Mesothelial cell of epicardium (in vitro differentiated cells): Measurements from ENCODE around the gene TMEM182. TPM values are rescaled to one million over a fixed set of nuclear protein-coding genes. Genes with fewer than 3 reads are reported as not detected.

Source experiments
- DNase-seq, 2 experiments: peaks; one replicate each; pipeline ENCODE4 v3.0.0; 2021; ENCODE audit warnings: low spot score in 2 of 2; ENCODE audit not compliant: unreplicated experiment in 2 of 2
- H3K27ac Mint-ChIP-seq: 2 replicates; pipeline ENCODE4 v1.8.0; 2021; ENCODE audit warnings: mixed read lengths
- H3K27me3 Mint-ChIP-seq: 2 replicates; pipeline ENCODE4 v1.8.0; 2021; ENCODE audit warnings: low read depth, mixed read lengths
- H3K36me3 Mint-ChIP-seq: 2 replicates; pipeline ENCODE4 v1.8.0; 2021; ENCODE audit warnings: mixed read lengths
- H3K4me1 Mint-ChIP-seq: 2 replicates; pipeline ENCODE4 v1.8.0; 2021; ENCODE audit warnings: mixed read lengths
- H3K4me3 Mint-ChIP-seq: 2 replicates; pipeline ENCODE4 v1.8.0; 2021; ENCODE audit warnings: mild to moderate bottlenecking, moderate library complexity, mixed read lengths
- H3K9me3 Mint-ChIP-seq: 2 replicates; pipeline ENCODE4 v1.8.0; 2021; ENCODE audit warnings: mixed read lengths
- total RNA-seq: library from RNA; stranded (reverse); gene quantifications from 3 replicates; pipeline ENCODE4 v1.2.1, GENCODE V29; 2021
- TF ChIP-seq, protein P1 (sequence below): fragments of 200-600 bp; sonication (generic); IDR thresholded peaks from one replicate; pipeline ENCODE4 v1.5.0; 2021; ENCODE audit warnings: antibody characterized with exemption; ENCODE audit not compliant: unreplicated experiment

Gene TMEM182
- total RNA-seq, 1 donor from 2014 or later: 8.0 TPM

DNA sequence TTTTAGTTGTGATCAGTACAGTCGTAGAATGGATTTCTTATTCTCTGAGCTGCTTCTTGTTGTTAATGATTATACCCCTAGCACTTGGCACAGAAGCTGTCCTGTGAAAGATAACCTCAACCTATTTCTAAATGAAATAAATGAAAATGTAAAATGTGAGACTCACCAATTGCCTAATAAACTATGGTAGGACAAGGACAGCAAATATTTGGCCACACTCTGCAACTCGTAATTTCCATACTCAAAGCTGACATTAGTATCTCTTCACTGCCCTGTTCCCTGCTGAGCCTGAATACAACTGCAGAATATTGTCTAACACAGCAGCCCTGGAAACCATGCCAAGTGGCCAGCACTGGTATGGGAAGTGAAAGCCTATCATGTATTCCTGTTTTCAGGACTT, 34.5 kb downstream of the TMEM182 start:
- peaks cover 8% of the 10 kb centered on the region for H3K4me1 Mint-ChIP-seq
- DNase-seq: no peak
- no peak overlapping the region for H3K4me3 Mint-ChIP-seq
- TF ChIP-seq, protein P1, sequence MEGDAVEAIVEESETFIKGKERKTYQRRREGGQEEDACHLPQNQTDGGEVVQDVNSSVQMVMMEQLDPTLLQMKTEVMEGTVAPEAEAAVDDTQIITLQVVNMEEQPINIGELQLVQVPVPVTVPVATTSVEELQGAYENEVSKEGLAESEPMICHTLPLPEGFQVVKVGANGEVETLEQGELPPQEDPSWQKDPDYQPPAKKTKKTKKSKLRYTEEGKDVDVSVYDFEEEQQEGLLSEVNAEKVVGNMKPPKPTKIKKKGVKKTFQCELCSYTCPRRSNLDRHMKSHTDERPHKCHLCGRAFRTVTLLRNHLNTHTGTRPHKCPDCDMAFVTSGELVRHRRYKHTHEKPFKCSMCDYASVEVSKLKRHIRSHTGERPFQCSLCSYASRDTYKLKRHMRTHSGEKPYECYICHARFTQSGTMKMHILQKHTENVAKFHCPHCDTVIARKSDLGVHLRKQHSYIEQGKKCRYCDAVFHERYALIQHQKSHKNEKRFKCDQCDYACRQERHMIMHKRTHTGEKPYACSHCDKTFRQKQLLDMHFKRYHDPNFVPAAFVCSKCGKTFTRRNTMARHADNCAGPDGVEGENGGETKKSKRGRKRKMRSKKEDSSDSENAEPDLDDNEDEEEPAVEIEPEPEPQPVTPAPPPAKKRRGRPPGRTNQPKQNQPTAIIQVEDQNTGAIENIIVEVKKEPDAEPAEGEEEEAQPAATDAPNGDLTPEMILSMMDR: no peak
- H3K36me3 Mint-ChIP-seq: peaks cover 41% of the 10 kb centered on the region
- no peaks in the 10 kb centered on the region for H3K27me3 Mint-ChIP-seq
- H3K9me3 Mint-ChIP-seq: peaks cover 31% of the 10 kb centered on the region
- H3K27ac Mint-ChIP-seq: no peak overlapping the region

DNA sequence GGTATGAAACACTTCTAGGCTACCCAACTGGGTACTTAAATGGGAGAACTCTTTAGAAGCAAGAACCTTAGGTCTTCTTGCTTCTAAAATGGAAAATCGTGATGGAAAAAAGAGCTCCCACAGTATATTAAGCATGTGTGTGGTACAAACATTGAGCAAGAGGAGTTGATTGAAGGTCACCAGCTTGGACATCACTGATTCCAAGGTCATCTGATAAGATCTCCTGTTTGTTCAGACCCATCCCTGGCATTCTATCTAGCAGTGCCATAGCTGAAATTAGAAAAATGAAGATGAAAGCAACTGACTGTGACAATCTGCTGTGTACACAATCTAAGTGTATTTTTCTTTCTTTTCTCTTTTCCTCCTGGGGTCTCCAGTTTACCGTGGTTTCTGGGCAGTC, 35.7 kb downstream of the TMEM182 start:
- Mint-ChIP-seq H3K27me3 (no peaks in the 10 kb centered on the region), H3K36me3 (peaks cover 51% of the 10 kb centered on the region), H3K9me3 (peaks cover 39% of the 10 kb centered on the region), H3K4me3 (no peak overlapping the region), H3K4me1 (peaks cover 6% of the 10 kb centered on the region), H3K27ac (no peak overlapping the region)
- no peak for DNase-seq
- TF ChIP-seq, protein P1: no peak

DNA sequence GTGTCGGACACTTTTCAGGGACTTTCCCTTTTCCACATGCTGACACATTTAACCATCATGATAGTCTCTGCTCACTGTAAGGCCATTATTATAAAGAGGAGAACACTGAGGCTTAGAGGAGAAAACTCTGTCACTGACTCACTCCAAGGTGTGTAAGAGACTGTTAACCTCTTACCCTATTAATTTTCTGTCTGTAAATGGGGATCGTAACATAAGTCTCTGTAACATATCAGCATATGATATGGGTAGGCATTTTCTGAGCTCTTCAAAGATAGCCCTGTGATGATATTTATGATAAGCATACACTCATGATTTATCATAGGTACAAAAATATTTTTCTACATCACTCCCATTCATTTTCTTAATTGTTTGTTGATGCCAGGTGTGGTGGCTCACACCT, 36.4 kb downstream of the TMEM182 start:
- Mint-ChIP-seq H3K27me3 (no peaks in the 10 kb centered on the region), H3K4me3 (no peak overlapping the region), H3K9me3 (peaks cover 44% of the 10 kb centered on the region), H3K4me1 (peaks cover 4% of the 10 kb centered on the region), H3K36me3 (peaks cover 56% of the 10 kb centered on the region), H3K27ac (no peak overlapping the region)
- no peak for DNase-seq
- TF ChIP-seq, protein P1: no peak

DNA sequence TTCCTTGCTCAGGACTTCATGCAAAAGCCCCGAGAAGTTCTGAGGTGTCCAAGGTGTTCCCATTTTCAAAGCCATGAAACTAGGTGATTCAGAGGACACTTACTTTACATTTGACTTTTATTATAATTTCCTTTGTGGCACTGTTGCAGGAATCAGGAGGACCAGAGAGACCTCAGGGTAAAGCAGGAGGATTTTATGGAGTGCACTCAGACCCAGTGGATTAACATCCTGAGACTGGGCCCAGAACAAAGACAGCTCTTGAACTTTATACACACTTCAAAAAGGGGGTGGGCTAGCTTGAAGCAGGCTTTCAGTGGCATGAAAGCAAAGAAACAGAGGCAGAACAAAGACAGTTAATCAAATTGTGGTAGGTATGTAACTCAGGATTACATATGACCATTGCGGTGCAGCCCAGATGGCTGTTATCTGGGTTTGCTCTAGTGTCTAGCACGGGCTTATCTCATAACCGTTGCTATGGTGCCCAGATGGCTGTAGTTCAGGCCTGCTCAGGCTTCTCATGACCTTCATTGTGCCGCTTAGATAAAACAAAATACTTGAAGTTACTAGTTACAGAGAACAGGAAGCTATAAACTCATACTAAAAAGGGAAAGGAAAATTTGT, 39.4 kb downstream of the TMEM182 start:
- no peak for DNase-seq
- TF ChIP-seq, protein P1: no peak
- Mint-ChIP-seq H3K27ac (no peak overlapping the region), H3K9me3 (peaks cover 50% of the 10 kb centered on the region), H3K4me1 (peaks cover 4% of the 10 kb centered on the region), H3K27me3 (no peaks in the 10 kb centered on the region), H3K4me3 (no peak overlapping the region), H3K36me3 (peaks cover 57% of the 10 kb centered on the region)

DNA sequence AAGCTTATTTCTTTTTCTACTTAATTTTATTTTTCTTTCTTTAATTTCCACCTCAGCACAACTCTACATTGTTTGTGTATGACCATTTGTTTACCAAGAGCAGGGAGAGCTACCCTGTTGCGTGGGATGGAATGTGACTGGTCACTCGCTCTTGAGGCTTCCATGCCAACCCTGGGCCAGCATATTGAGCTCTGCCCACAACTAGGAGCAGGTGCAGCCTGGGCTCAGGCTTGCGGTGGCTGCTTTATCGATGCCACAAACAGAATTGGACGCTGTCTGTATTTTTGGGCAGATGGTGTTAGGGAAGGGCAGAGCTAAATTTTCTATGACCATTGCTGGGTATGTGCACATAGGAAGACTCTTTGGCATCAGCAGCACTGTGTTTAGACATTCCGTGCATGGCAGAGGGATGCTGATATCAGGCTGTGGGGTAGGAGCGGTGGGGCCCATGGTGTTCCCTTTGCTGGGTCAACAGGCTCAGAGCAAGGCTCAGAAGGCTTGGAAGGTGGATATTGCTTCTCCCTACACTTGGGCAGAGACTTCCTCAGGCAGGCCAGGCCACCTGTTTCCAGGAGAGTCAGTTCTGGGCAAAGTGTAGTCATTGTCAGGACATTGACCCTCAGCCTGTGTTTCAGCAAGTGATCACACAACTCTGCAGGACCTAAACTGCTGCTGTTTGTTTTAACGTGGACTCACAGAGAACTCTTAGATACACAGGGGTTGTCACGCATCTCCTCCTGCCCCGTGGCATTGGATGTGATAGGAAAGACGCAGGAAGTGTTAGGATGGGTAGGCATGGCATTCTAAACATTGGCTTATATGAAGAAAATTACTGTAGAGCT, 40.2 kb downstream of the TMEM182 start:
- Mint-ChIP-seq H3K9me3 (peaks cover 50% of the 10 kb centered on the region), H3K36me3 (peaks cover 57% of the 10 kb centered on the region), H3K27me3 (no peaks in the 10 kb centered on the region), H3K27ac (no peak overlapping the region), H3K4me3 (no peak overlapping the region), H3K4me1 (peaks cover 4% of the 10 kb centered on the region)
- DNase-seq: no peak
- TF ChIP-seq, protein P1: no peak
